ENCODE data around the gene CLDN2.
"Not testable (repeated sequence)": the region's sequence is repeated elsewhere in the genome, so short reads cannot be mapped to it uniquely, and the experiment has no call there.

The CLDN2 gene

DNA sequence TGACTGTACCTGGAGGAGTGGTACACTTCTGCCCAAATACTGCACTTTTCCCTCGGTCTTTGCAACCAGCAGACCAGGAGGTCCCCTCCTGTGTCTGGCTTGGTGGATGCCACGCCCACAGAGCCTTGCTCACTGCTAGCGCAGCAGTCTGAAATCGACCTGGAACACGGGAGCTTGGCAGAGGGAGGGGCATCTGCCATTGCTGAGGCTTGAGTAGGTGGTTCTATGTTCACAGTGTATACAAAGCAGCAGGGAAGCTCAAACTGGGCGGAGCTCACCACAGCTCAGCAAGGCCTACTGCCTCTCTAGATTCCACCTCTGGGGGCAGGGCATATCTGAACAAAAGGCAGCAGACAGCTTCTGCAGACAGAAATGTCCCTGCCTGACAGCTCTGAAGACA, 46.3 kb downstream of the CLDN2 start:
- DNase-seq, result not testable (repeated sequence)

GRCh38 chrX:106972896-106973295, 52.7 kb downstream of the CLDN2 start:
- no peak for DNase-seq

GRCh38 chrX:106973433-106974149, 53.4 kb downstream of the CLDN2 start:
- no peak for DNase-seq

- DNase-seq, result no peak
Measured at GRCh38 chrX:106976416-106976815, 56.2 kb downstream of the CLDN2 start.

Measured in activated CD8-positive, alpha-beta memory T cell treated with anti-CD3 and anti-CD28 coated beads for 24 hours (primary cell).